ENCODE results near the gene LDLRAD4. TPM values are rescaled to one million over a fixed set of nuclear protein-coding genes. Genes with fewer than 3 reads are reported as not detected.

The LDLRAD4 gene
- total and polyA plus RNA-seq, 2 donors (not counting 1 experiment from before 2014, with no cell fraction given) = 13.9 to 35.7 TPM

GRCh38 chr18:13220361-13220991, 1.9 kb downstream of the LDLRAD4 start:
- Histone ChIP-seq H3K27me3 (replicated peaks in 1 of 4; ENCODE audit: control extremely low read depth in 1 of 4, control insufficient read depth in 3 of 4, insufficient read depth in 4 of 4, low read length in 3 of 4) (peaks cover 0 to 45% (median 18%) of the 10 kb centered on the region in 4 experiments), H3K4me1 (ENCODE audit: control insufficient read depth in 2 of 2, insufficient read depth in 2 of 2, low read length in 2 of 2) (peaks cover 20 to 24% of the 10 kb centered on the region in 2 donors), H3K36me3 (replicated peaks in 1 of 2; ENCODE audit: control extremely low read depth in 1 of 2, control insufficient read depth in 1 of 2, extremely low read depth in 1 of 2, insufficient read depth in 2 of 2, low read length in 1 of 2) (no peaks in the 10 kb centered on the region), H2AFZ (ENCODE audit: insufficient read depth, low read depth, low read length, poor library complexity, severe bottlenecking) (no peak overlapping the region), H3K27ac (ENCODE audit: low read length in 2 of 2) (no peak overlapping the region), H3K9ac (ENCODE audit: low read length) (no peak overlapping the region), H3K79me2 (ENCODE audit: control insufficient read depth, insufficient read depth, low read length) (no peaks in the 10 kb centered on the region), H3K9me3 (ENCODE audit: control extremely low read depth in 1 of 3, control insufficient read depth in 2 of 3, insufficient read depth in 1 of 3, low read length in 2 of 3) (no peaks in the 10 kb centered on the region), H4K20me1 (ENCODE audit: control insufficient read depth, insufficient read depth, low read length, poor library complexity, severe bottlenecking) (no peaks in the 10 kb centered on the region), H3K4me2 (replicated peaks; ENCODE audit: low read depth, low read length, poor library complexity, severe bottlenecking) (no peak overlapping the region), H3K4me3 (ENCODE audit: control extremely low read depth in 1 of 5, extremely low read depth in 1 of 5, insufficient read depth in 1 of 5, low read depth in 2 of 5, low read length in 4 of 5) (no peak overlapping the region)
- no peak for ATAC-seq (ENCODE audit: low read depth)
- ChIA-PET CTCF (no interaction called here), POLR2A (no interaction called here)
- intact Hi-C loops (cut with micrococcal nuclease) = no loop called here
- WGBS (ENCODE audit: insufficient coverage) = 38% methylated on average over 8 of the region's 10 CpGs
- DNase-seq = no peak
- Mint-ChIP-seq H3K4me3 (no peak overlapping the region), H3K27me3 (peaks cover 54% of the 10 kb centered on the region), H3K9me3 (ENCODE audit: insufficient read depth) (no peaks in the 10 kb centered on the region), H3K4me1 (peaks cover 19% of the 10 kb centered on the region), H3K27ac (no peak overlapping the region)
- TF ChIP-seq CTCF (IDR thresholded peaks at IDR 0.05) (no peak), EZH2 (IDR thresholded peaks at IDR 0.05; ENCODE audit: borderline replicate concordance, insufficient read depth, low read depth, low read length, poor library complexity, severe bottlenecking) (no peak)
